D721Med (cell line): ENCODE data around the gene ANK3.

Experiments
- DNase-seq: peaks from one replicate; pipeline ENCODE4 v3.0.0; 2011; ENCODE audit warnings: low spot score; ENCODE audit not compliant: insufficient read length
- FAIRE-seq: peaks from 2 replicates; lab custom pipeline; 2011; peaks lifted over from hg19 to GRCh38; lab: Jason Lieb, UNC
- TF ChIP-seq, protein P1 (sequence below): IDR thresholded peaks from 2 replicates; pipeline ENCODE4 v1.5.1; 2012; ENCODE audit warnings: mild to moderate bottlenecking, control low read depth; ENCODE audit not compliant: insufficient read depth; ENCODE audit errors: missing control alignments

The ANK3 gene

DNA sequence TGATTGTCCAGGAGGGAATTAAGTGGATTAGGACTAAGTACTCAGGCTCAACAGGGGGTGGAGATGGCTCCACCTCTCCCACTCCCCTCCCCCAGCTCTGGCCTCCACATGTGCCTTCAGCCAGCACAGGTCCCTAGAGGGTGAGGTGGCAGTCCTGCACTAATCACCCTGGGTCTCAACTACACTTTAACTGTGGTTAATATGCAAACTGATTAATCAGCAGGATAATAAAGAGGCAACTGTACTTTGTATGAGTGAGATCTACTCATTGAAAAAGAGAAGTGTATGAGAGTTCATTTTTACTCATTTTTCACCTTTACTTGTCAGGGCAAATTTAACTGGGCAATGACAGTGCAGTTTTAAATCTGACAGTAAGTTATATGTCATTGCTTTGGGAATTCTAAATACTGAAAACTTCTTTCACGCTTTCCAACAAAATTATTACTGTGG, 259.5 kb downstream of the ANK3 start:
- TF ChIP-seq, protein P1, sequence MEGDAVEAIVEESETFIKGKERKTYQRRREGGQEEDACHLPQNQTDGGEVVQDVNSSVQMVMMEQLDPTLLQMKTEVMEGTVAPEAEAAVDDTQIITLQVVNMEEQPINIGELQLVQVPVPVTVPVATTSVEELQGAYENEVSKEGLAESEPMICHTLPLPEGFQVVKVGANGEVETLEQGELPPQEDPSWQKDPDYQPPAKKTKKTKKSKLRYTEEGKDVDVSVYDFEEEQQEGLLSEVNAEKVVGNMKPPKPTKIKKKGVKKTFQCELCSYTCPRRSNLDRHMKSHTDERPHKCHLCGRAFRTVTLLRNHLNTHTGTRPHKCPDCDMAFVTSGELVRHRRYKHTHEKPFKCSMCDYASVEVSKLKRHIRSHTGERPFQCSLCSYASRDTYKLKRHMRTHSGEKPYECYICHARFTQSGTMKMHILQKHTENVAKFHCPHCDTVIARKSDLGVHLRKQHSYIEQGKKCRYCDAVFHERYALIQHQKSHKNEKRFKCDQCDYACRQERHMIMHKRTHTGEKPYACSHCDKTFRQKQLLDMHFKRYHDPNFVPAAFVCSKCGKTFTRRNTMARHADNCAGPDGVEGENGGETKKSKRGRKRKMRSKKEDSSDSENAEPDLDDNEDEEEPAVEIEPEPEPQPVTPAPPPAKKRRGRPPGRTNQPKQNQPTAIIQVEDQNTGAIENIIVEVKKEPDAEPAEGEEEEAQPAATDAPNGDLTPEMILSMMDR: no peak
- FAIRE-seq (peak; percentile 70), DNase-seq (peak; percentile 15)

DNA sequence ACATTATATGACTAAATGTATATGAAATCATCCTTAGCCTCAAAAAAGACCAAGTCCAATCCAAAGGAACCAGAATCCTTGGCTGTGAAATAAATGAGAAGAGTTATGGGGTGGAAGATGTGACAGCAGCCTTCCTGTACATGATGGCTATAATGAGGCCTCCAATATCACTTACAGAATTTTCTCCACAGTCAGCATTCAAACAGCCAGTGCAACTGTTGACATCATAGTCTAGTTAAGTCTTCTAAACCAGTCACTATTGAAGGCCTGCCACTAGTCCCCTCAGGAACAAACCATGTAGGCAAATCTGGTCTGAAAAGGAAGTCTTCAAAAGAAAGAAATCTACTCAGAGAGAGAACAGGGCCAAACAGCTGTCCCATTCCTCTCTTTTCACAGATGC, 263.8 kb downstream of the ANK3 start:
- TF ChIP-seq, protein P1: no peak
- DNase-seq (no peak), FAIRE-seq (no peak)

- TF ChIP-seq, protein P1: no peak
- no peak for FAIRE-seq
Observed at GRCh38 chr10:60124536-60124935, 265.1 kb downstream of the ANK3 start.

GRCh38 chr10:60123668-60124067, 266.0 kb downstream of the ANK3 start:
- FAIRE-seq: no peak
- TF ChIP-seq, protein P1: no peak
- no peak for DNase-seq

More at GRCh38 chr10:60124536-60124935, 265.1 kb downstream of the ANK3 start:
- no peak for DNase-seq

- FAIRE-seq (no peak), DNase-seq (no peak)
- TF ChIP-seq, protein P1: no peak
Observed at GRCh38 chr10:60123172-60123571, 266.5 kb downstream of the ANK3 start.

DNA sequence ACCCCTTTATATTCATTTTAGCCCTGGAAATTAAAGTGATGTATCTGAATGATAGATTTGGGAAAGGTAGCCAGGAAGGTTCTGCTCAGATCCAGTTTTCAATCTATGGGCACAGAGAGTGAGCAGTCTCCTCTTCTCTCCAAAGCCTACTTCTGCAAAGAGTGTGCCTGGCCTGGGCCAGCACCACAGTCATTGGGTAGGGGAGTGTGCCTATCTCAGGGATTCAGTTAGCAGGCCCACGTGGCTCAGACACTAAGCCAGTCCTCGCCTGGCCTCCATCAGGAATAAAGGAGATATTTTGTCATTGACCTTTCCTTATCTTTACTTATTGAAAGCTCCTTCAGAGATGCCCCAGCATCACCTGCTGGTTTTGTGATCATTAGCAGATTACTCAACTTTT, 267.5 kb downstream of the ANK3 start:
- no peak for DNase-seq
- no peak for FAIRE-seq
- TF ChIP-seq, protein P1: no peak

- no peak for DNase-seq
- TF ChIP-seq, protein P1: peak; percentile 57
- no peak for FAIRE-seq
Observed at GRCh38 chr10:60114765-60115586, 274.7 kb downstream of the ANK3 start.
